PC-3 (cell line): ENCODE data around the gene FTO. TPM values are rescaled to one million over a fixed set of nuclear protein-coding genes. Genes with fewer than 3 reads are reported as not detected.

Source experiments
- ATAC-seq: fragments of 200-7000 bp; cut with Tn5 transposase; 2 replicates; pipeline ENCODE4 v1.9.1; 2020; ENCODE audit warnings: mild to moderate bottlenecking, moderate library complexity
- BruUV-seq: library from RNA; stranded (reverse); fragments of 400-500 nt; replicated peaks from 2 replicates; lab custom pipeline; 2021; lab: Mats Ljungman, UMichigan
- CTCF ChIA-PET: fragments of 300-600 bp; sonication (Branson Sonifier 250); formaldehyde crosslinking; loops from one replicate; lab custom pipeline; 2022; ENCODE audit warnings: antibody characterized with exemption; lab: Charles Lee
- POLR2A ChIA-PET: fragments of 300-600 bp; sonication (Branson Sonifier 250); formaldehyde crosslinking; loops from one replicate; lab custom pipeline; 2022; ENCODE audit warnings: antibody characterized with exemption; ENCODE audit not compliant: unreplicated experiment; lab: Charles Lee
- DNase-seq: peaks from one replicate; pipeline ENCODE4 v3.0.0-alpha.2; 2015
- H2AFZ ChIP-seq: fragments of 300-600 bp; sonication (generic); 2 replicates; pipeline ENCODE4 v1.6.0; 2016; ENCODE audit warnings: antibody characterized with exemption, low read length
- H3F3A ChIP-seq: fragments of 300-600 bp; sonication (generic); one replicate; pipeline ENCODE4 v1.6.0; 2017; ENCODE audit warnings: antibody characterized with exemption, low read length, control low read depth, mild to moderate bottlenecking; ENCODE audit not compliant: unreplicated experiment
- H3K27ac ChIP-seq: fragments of 300-600 bp; sonication (generic); 2 replicates; pipeline ENCODE4 v1.5.1; 2016; ENCODE audit warnings: mild to moderate bottlenecking, low read length
- H3K27me3 ChIP-seq: fragments of 300-600 bp; sonication (generic); 2 replicates; pipeline ENCODE4 v1.6.1; 2016; ENCODE audit warnings: low read length, mixed read lengths
- H3K36me3 ChIP-seq: fragments of 300-600 bp; sonication (generic); 2 replicates; pipeline ENCODE4 v1.6.1; 2016; ENCODE audit warnings: low read depth, mixed run types, low read length, mixed read lengths
- H3K4me1 ChIP-seq: fragments of 300-600 bp; sonication (generic); 2 replicates; pipeline ENCODE4 v1.5.1; 2016; ENCODE audit warnings: low read length; ENCODE audit not compliant: insufficient read depth
- H3K4me2 ChIP-seq: fragments of 300-600 bp; sonication (generic); 2 replicates; pipeline ENCODE4 v1.6.0; 2016; ENCODE audit warnings: low read length
- H3K4me3 ChIP-seq: fragments of 300-600 bp; sonication (generic); 2 replicates; pipeline ENCODE4 v1.5.1; 2016; ENCODE audit warnings: mild to moderate bottlenecking, low read length, mixed read lengths
- H3K79me2 ChIP-seq: fragments of 300-600 bp; sonication (generic); 2 replicates; pipeline ENCODE4 v1.6.1; 2017; ENCODE audit warnings: low read length, mixed read lengths
- H3K9ac ChIP-seq: fragments of 300-600 bp; sonication (generic); 2 replicates; pipeline ENCODE4 v1.6.0; 2016; ENCODE audit warnings: mild to moderate bottlenecking, low read length
- H3K9me2 ChIP-seq: fragments of 300-600 bp; sonication (generic); replicated peaks from 2 replicates; pipeline ENCODE4 v1.6.1; 2016; ENCODE audit warnings: mixed run types, low read length, mixed read lengths
- H3K9me3 ChIP-seq: fragments of 300-600 bp; sonication (generic); 2 replicates; pipeline ENCODE4 v1.6.1; 2016; ENCODE audit warnings: low read length, mixed read lengths
- H4K20me1 ChIP-seq: fragments of 300-600 bp; sonication (generic); 2 replicates; pipeline ENCODE4 v1.6.1; 2016; ENCODE audit warnings: low read length, mixed read lengths
- CTCF ChIP-seq: fragments of 300-600 bp; sonication (generic); conservative IDR thresholded peaks from 2 replicates; pipeline ENCODE4 v1.5.1; 2017; ENCODE audit warnings: antibody characterized with exemption, low read depth, mild to moderate bottlenecking, low read length
- EZH2 ChIP-seq: fragments of 300-600 bp; sonication (generic); IDR thresholded peaks from one replicate; pipeline ENCODE4 v1.6.1; 2017; ENCODE audit warnings: antibody characterized with exemption, mild to moderate bottlenecking, low read length; ENCODE audit not compliant: unreplicated experiment
- EZH2phosphoT487 ChIP-seq: fragments of 300-600 bp; sonication (generic); IDR thresholded peaks from 2 replicates; pipeline ENCODE4 v1.6.1; 2018; ENCODE audit warnings: mild to moderate bottlenecking, antibody characterized with exemption, low read length, borderline replicate concordance
- intact Hi-C: fragments of 100-400 bp; cut with micrococcal nuclease; formaldehyde crosslinking; loops from 2 replicates; pipeline ENCODE4 v1.9.0; 2023
- total RNA-seq: library from RNA; depleted of rRNA; stranded (reverse); fragments of >200 nt; gene quantifications from 2 replicates; pipeline ENCODE4 v1.2.3, GENCODE V29; 2014

Gene FTO
- total RNA-seq, 1 experiment from 2014 or later = 27.0 TPM

DNA sequence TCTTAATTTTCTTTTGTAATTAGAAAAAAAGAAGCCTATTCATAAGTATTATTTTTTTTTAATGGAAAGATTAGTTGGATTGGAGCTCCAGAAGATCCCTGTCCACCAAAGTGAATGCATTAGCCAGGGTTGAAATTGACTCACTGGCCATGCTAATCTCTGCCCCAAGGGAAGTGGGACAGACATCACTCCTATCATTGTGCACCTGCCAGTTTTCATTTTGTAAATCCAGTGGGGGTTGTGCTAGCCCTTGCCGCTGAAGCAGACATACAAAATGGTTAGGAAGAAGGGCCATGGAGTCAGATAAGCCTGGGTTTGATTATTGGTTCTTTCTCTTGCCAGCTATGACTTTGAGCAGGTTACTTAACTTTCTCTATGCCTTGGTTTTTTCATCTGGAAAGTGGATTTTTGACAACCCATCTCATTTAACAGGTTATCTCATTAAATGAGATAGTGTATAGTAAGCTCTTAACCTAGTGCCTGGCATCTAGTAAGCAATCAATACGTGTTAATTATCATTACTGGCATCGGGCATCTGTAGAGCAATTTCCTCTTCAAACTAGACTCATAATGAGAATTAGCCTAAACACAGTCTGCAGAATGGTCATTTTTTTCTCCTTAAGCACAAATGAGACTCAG, 365.8 kb downstream of the FTO start:
- no peak for ATAC-seq

GRCh38 chr16:54070789-54071343, 366.9 kb downstream of the FTO start:
- Histone ChIP-seq H3K9ac (no peak overlapping the region), H3K9me3 (no peaks in the 10 kb centered on the region), H3F3A (no peaks in the 10 kb centered on the region), H3K4me3 (no peak overlapping the region), H3K36me3 (no peaks in the 10 kb centered on the region), H3K79me2 (no peaks in the 10 kb centered on the region), H3K4me1 (peaks cover 7% of the 10 kb centered on the region; the same call in 1 of the 2 replicates), H3K27ac (no peak overlapping the region), H4K20me1 (no peaks in the 10 kb centered on the region), H3K9me2 (no peaks in the 10 kb centered on the region), H3K4me2 (no peak overlapping the region), H2AFZ (no peak overlapping the region), H3K27me3 (no peaks in the 10 kb centered on the region)
- ATAC-seq (no peak), DNase-seq (no peak)
- intact Hi-C loops = no loop called here
- BruUV-seq = no TSS peak
- CTCF ChIA-PET = no interaction called here
- TF ChIP-seq CTCF (no peak), EZH2phosphoT487 (no peak), EZH2 (no peak)
- POLR2A ChIA-PET = no interaction called here

More for the DNA sequence above, 365.8 kb downstream of the FTO start:
- Histone ChIP-seq H2AFZ (no peak overlapping the region), H3K9me2 (no peaks in the 10 kb centered on the region), H3F3A (no peaks in the 10 kb centered on the region), H3K4me3 (no peak overlapping the region), H3K9me3 (no peaks in the 10 kb centered on the region), H3K27ac (no peak overlapping the region), H3K27me3 (no peaks in the 10 kb centered on the region), H3K36me3 (no peaks in the 10 kb centered on the region), H4K20me1 (no peaks in the 10 kb centered on the region), H3K9ac (no peak overlapping the region), H3K4me1 (peaks cover 7% of the 10 kb centered on the region; the same call in 1 of the 2 replicates), H3K79me2 (no peaks in the 10 kb centered on the region), H3K4me2 (no peak overlapping the region)
- DNase-seq = no peak
- ChIA-PET POLR2A (interaction anchor here (0.6 kb wide), 1 partner anchor 515 kb away, joined by 3 read pairs; no protein-coding TSS in a partner anchor), CTCF (no interaction called here)
- intact Hi-C loops = no loop called here
- BruUV-seq = no TSS peak
- TF ChIP-seq EZH2phosphoT487 (no peak), CTCF (no peak), EZH2 (no peak)

- no peaks in the 10 kb centered on the region for H3K36me3 ChIP-seq
- POLR2A ChIA-PET = no interaction called here
Measured at GRCh38 chr16:54071514-54071913, 367.6 kb downstream of the FTO start.

More at GRCh38 chr16:54071514-54071913, 367.6 kb downstream of the FTO start:
- H3K4me2 ChIP-seq = no peak overlapping the region
- no TSS peak for BruUV-seq
- H3K27me3 ChIP-seq = no peaks in the 10 kb centered on the region
- intact Hi-C loops = no loop called here
- no peak for ATAC-seq
- H3K4me3 ChIP-seq = no peak overlapping the region
- H3F3A ChIP-seq = no peaks in the 10 kb centered on the region
- no peaks in the 10 kb centered on the region for H4K20me1 ChIP-seq
- H3K9me3 ChIP-seq = no peaks in the 10 kb centered on the region
- DNase-seq = no peak
- peaks cover 4% of the 10 kb centered on the region; the same call in 1 of the 2 replicates for H3K4me1 ChIP-seq
- H3K9ac ChIP-seq = no peak overlapping the region
- H2AFZ ChIP-seq = no peak overlapping the region
- TF ChIP-seq CTCF (no peak), EZH2 (no peak), EZH2phosphoT487 (no peak)
- no peak overlapping the region for H3K27ac ChIP-seq
- no peaks in the 10 kb centered on the region for H3K79me2 ChIP-seq
- no peaks in the 10 kb centered on the region for H3K9me2 ChIP-seq
- CTCF ChIA-PET = no interaction called here
